K562 (cell line): ENCODE results near the gene AHSG. TPM values are rescaled to one million over a fixed set of nuclear protein-coding genes. Genes with fewer than 3 reads are reported as not detected.

Source experiments
- ATAC-seq: fragments of 200-7000 bp; cut with Tn5 transposase; 3 replicates; pipeline ENCODE4 v1.9.1; 2020; ENCODE audit warnings: moderate library complexity
- BruUV-seq: library from RNA; stranded (reverse); fragments of 400-500 nt; replicated peaks from 2 replicates; lab custom pipeline; 2021; lab: Mats Ljungman, UMichigan
- CTCF ChIA-PET: fragments of 300-600 bp; formaldehyde crosslinking; extraction: SDS; loops from one replicate; lab custom pipeline; 2021; ENCODE audit warnings: low intra/inter-chr PET ratio; lab: Yijun Ruan, JAX
- POLR2A ChIA-PET: fragments of 300-600, 350-650 bp; sonication (Branson Sonifier 250); formaldehyde crosslinking; extraction: SDS; loops from one replicate; lab custom pipeline; 2021; ENCODE audit warnings: antibody characterized with exemption, inconsistent platforms; lab: Yijun Ruan, JAX
- DNase-seq, 4 experiments: peaks; one replicate each; pipeline versions ENCODE4 v3.0.0 to v3.0.0-alpha.2; 2011 to 2018; ENCODE audit warnings: low spot score in 3 of 4, mixed read lengths in 3 of 4; ENCODE audit errors: extremely low read depth in 1 of 4
- FAIRE-seq: peaks from 2 replicates; lab custom pipeline; 2011; peaks lifted over from hg19 to GRCh38; lab: Jason Lieb, UNC
- H2AFZ ChIP-seq: 2 replicates; pipeline ENCODE4 v1.6.0; 2011; ENCODE audit warnings: low read depth, low read length, control low read depth, inconsistent platforms
- H3K27ac ChIP-seq: fragments of 200-600 bp; 3 replicates; pipeline ENCODE4 v1.8.0; 2011; ENCODE audit warnings: low read depth, mild to moderate bottlenecking, control low read depth, inconsistent platforms, low read length, moderate library complexity, mixed read lengths; ENCODE audit errors: extremely low read depth
- H3K27me3 ChIP-seq, 2 experiments: fragments of 300-600 bp in 1 of 2; 2 replicates in 1 of 2; 3 replicates in 1 of 2; pipeline versions ENCODE4 v1.6.0 to v1.8.0; 2011; ENCODE audit warnings: inconsistent platforms in 2 of 2, low read length in 2 of 2, mild to moderate bottlenecking in 1 of 2, mixed read lengths in 1 of 2, moderate library complexity in 1 of 2; ENCODE audit not compliant: control insufficient read depth in 2 of 2, insufficient read depth in 2 of 2
- H3K36me3 ChIP-seq: fragments of 300-600 bp; 3 replicates; pipeline ENCODE4 v1.8.0; 2011; ENCODE audit warnings: mild to moderate bottlenecking, low read length, inconsistent platforms; ENCODE audit not compliant: control insufficient read depth, insufficient read depth
- H3K4me1 ChIP-seq, 2 experiments: fragments of 200-600 bp in 1 of 2; replicated peaks in 1 of 2; 2 replicates in 1 of 2; 3 replicates in 1 of 2; pipeline versions ENCODE4 v1.5.1 to v1.8.0; 2011; ENCODE audit warnings: inconsistent platforms in 2 of 2, low read length in 2 of 2, mild to moderate bottlenecking in 1 of 2, mixed read lengths in 1 of 2, moderate library complexity in 1 of 2; ENCODE audit not compliant: control insufficient read depth in 2 of 2, insufficient read depth in 2 of 2
- H3K4me2 ChIP-seq: 2 replicates; pipeline ENCODE4 v1.6.1; 2011; ENCODE audit warnings: low read length, control low read depth, inconsistent platforms, mixed read lengths; ENCODE audit not compliant: insufficient read depth
- H3K4me3 ChIP-seq: fragments of 200-600 bp; sonication (generic), shearing (Covaris generic); 2 replicates; pipeline ENCODE4 v1.5.1; 2016; ENCODE audit warnings: control low read depth, inconsistent platforms
- H3K79me2 ChIP-seq: fragments of 200-600 bp; 3 replicates; pipeline ENCODE4 v1.8.0; 2011; ENCODE audit warnings: low read length, inconsistent platforms; ENCODE audit not compliant: control insufficient read depth, insufficient read depth
- H3K9ac ChIP-seq, 2 experiments: 2 replicates each; pipeline versions ENCODE4 v1.6.0 to v1.6.1; 2011; ENCODE audit warnings: low read depth in 2 of 2, low read length in 2 of 2, control low read depth in 1 of 2, inconsistent platforms in 1 of 2, mild to moderate bottlenecking in 1 of 2, mixed read lengths in 1 of 2; ENCODE audit not compliant: insufficient read depth in 1 of 2
- H3K9me1 ChIP-seq: one replicate; pipeline ENCODE4 v1.6.0; 2011; ENCODE audit warnings: inconsistent platforms, mild to moderate bottlenecking, low read length, moderate library complexity; ENCODE audit not compliant: control insufficient read depth, insufficient read depth
- H3K9me3 ChIP-seq: replicated peaks from 2 replicates; pipeline ENCODE4 v1.5.1; 2011; ENCODE audit warnings: low read depth, low read length, inconsistent platforms; ENCODE audit not compliant: control insufficient read depth, insufficient read depth
- H4K20me1 ChIP-seq: replicated peaks from 2 replicates; pipeline ENCODE4 v1.6.1; 2011; ENCODE audit warnings: low read length, inconsistent platforms, mixed read lengths; ENCODE audit not compliant: control insufficient read depth, insufficient read depth
- BRCA1 ChIP-seq, 2 experiments: fragments of 450-650 bp in 1 of 2; sonication (generic) in 1 of 2; formaldehyde crosslinking in 1 of 2; IDR thresholded peaks; 2 replicates each; pipeline versions ENCODE4 v1.5.0 to v1.6.1; 2017 to 2020; ENCODE audit warnings: mild to moderate bottlenecking in 1 of 2, missing genetic modification reagents in 1 of 2
- CREM ChIP-seq: IDR thresholded peaks from 2 replicates; pipeline ENCODE4 v1.6.1; 2014; ENCODE audit warnings: antibody characterized with exemption, low read depth
- ELF2 ChIP-seq: fragments of 250-450 bp; sonication (Bioruptor Pico); IDR thresholded peaks from 2 replicates; pipeline ENCODE4 v1.5.0; 2021; ENCODE audit warnings: mild to moderate bottlenecking
- EZH2 ChIP-seq: IDR thresholded peaks from 2 replicates; pipeline ENCODE4 v1.6.1; 2012; ENCODE audit warnings: low read depth, mild to moderate bottlenecking, inconsistent platforms, low read length, borderline replicate concordance
- KDM4B ChIP-seq, 2 experiments: fragments of 450-650 bp in 1 of 2; sonication (generic) in 1 of 2; IDR thresholded peaks; 2 replicates each; pipeline ENCODE4 v1.6.1; 2016 to 2017; ENCODE audit warnings: borderline replicate concordance in 2 of 2, antibody characterized with exemption in 1 of 2, low read depth in 1 of 2, mild to moderate bottlenecking in 1 of 2
- MTA1 ChIP-seq: fragments of 450-650 bp; IDR thresholded peaks from 2 replicates; pipeline ENCODE4 v1.6.1; 2017; ENCODE audit warnings: borderline replicate concordance
- NELFE ChIP-seq: IDR thresholded peaks from 2 replicates; pipeline ENCODE4 v1.6.1; 2011; ENCODE audit warnings: mild to moderate bottlenecking; ENCODE audit not compliant: insufficient read depth, insufficient read length
- SUPT5H ChIP-seq: fragments of 450-650 bp; IDR thresholded peaks from 2 replicates; pipeline ENCODE4 v1.6.1; 2016
- ZNF512 ChIP-seq: IDR thresholded peaks from 2 replicates; pipeline ENCODE4 v1.6.1; 2016; ENCODE audit warnings: missing genetic modification characterization, missing compliant biosample characterization
- WGBS: fragments of 100-300 bp; shearing (Covaris generic); methylation state at CpG from one replicate; pipeline ENCODE4 v1.1.6; 2016; ENCODE audit warnings: low coverage, mixed read lengths; ENCODE audit not compliant: insufficient coverage; ENCODE audit errors: missing lambda C conversion rate; 5-methylcytosine and 5-hydroxymethylcytosine counted together
- in situ Hi-C: fragments of 300-500 bp; cut with MboI; formaldehyde crosslinking; loops from 4 replicates; pipeline ENCODE4 v1.15.0; 2018; ENCODE audit warnings: inconsistent platforms, mixed read lengths
- intact Hi-C: fragments of 100-400 bp; cut with micrococcal nuclease; formaldehyde crosslinking; loops from 2 replicates; pipeline ENCODE4 v1.14.2; 2022
- polyA plus RNA-seq, 8 experiments: library from polyadenylated mRNA; depleted of rRNA in 4 of 8; stranded (reverse) in 5 of 8; unstranded in 3 of 8; fragments of >200 nt; fragmentation: Nextera tagmentation in 2 of 8; fragmentation: Illumina TruSeq in 1 of 8; extraction: Ambion mirVana in 2 of 8; extraction: Trizol in 1 of 8; gene quantifications; 2 replicates each; pipeline versions ENCODE4 v1.2.1 to v1.2.3, GENCODE V29; 2011 to 2014; ENCODE audit warnings: inconsistent platforms in 1 of 8, missing spikeins in 1 of 8
- total RNA-seq, 7 experiments: library from RNA; depleted of rRNA in 6 of 7; stranded (reverse); fragments of >200 nt in 6 of 7; fragmentation: Illumina TruSeq in 2 of 7; extraction: Trizol in 2 of 7; gene quantifications; 2 replicates each; pipeline versions ENCODE4 v1.2.1 to v1.2.3, GENCODE V29; 2011 to 2021; ENCODE audit warnings: low replicate concordance in 1 of 7

Gene AHSG
- total and polyA plus RNA-seq, 9 of the 15 experiments (the other 6 are each of a cell fraction or from before 2014, with no cell fraction given) = 0.69 TPM; not detected in 8

GRCh38 chr3:186600896-186601295, 12.0 kb upstream of the AHSG start:
- no peaks in the 10 kb centered on the region for H3K9me1 ChIP-seq
- intact Hi-C loops (no loop called here), in situ Hi-C loops (no loop called here)
- FAIRE-seq (no peak), DNase-seq (no peak), ATAC-seq (no peak)
- no peak overlapping the region for H3K9ac ChIP-seq
- no peaks in the 10 kb centered on the region for H3K79me2 ChIP-seq
- CTCF ChIA-PET = no interaction called here
- no peaks in the 10 kb centered on the region for H4K20me1 ChIP-seq
- H3K27ac ChIP-seq = no peak overlapping the region
- no peaks in the 10 kb centered on the region for H3K36me3 ChIP-seq
- WGBS = 61% methylated on average over 3 of the region's 3 CpGs
- BruUV-seq = no TSS peak
- no peaks in the 10 kb centered on the region; a peak in 2 of 5 replicates for H3K27me3 ChIP-seq
- no peak overlapping the region for H3K4me2 ChIP-seq
- POLR2A ChIA-PET = interaction anchor here (0.8 to 1.1 kb wide), 2 partner anchors 14 to 183 kb away, joined by 3 to 4 read pairs; partner anchors contain the start of gene EIF4A2
- no peaks in the 10 kb centered on the region for H3K9me3 ChIP-seq
- no peak overlapping the region for H3K4me3 ChIP-seq
- peaks cover 6 to 19% of the 10 kb centered on the region in 2 experiments for H3K4me1 ChIP-seq
- H2AFZ ChIP-seq = no peak overlapping the region
- TF ChIP-seq ZNF512 (peak; percentile 65; the same call in 1 of the 2 replicates), ELF2 (CRISPR knock-in tag) (no peak), CREM (no peak), EZH2 (no peak), SUPT5H (no peak), MTA1 (peak; percentile 44; the same call in 1 of the 2 replicates), BRCA1 (IDR thresholded peaks at IDR 0.05) (no peak), BRCA1 (CRISPR knock-in tag; IDR thresholded peaks at IDR 0.05) (no peak), NELFE (no peak), KDM4B (IDR thresholded peaks at IDR 0.05; ENCODE audit: borderline replicate concordance in 2 of 2, low read depth in 1 of 2) (no peak)
